SKM-1 treated with dmso at 0.1 percent for 144 hours (cell line): Measurements from ENCODE around the gene TFAP2A.
A peak's percentile ranks its signal among the peaks of the same experiment; 100 is the strongest.

Source experiments
- DNase-seq: peaks from one replicate; lab custom pipeline; 2025; ENCODE audit not compliant: unreplicated experiment; lab: John Stamatoyannopoulos, UW

The TFAP2A gene

GRCh38 chr6:10414756-10415616 lies at the start of gene TFAP2A:
Gene TFAP2A, minus strand, starts transcription at chr6:10415074. Its CDS starts 83 bp downstream, at chr6:10414991.
- no peak for DNase-seq

- DNase-seq: no peak
Observed at GRCh38 chr6:10463491-10464481, 48.9 kb upstream of the TFAP2A start.

GRCh38 chr6:10463040-10463439 lies 48.2 kb upstream of the TFAP2A start:
- DNase-seq: no peak

GRCh38 chr6:10461850-10462249 lies 47.0 kb upstream of the TFAP2A start:
- DNase-seq: no peak

- no peak for DNase-seq
Observed at GRCh38 chr6:10460096-10460495, 45.2 kb upstream of the TFAP2A start.

- no peak for DNase-seq
Observed at GRCh38 chr6:10458287-10458686, 43.4 kb upstream of the TFAP2A start.

- DNase-seq: no peak
Observed at GRCh38 chr6:10453596-10453995, 38.7 kb upstream of the TFAP2A start.

GRCh38 chr6:10451828-10452509 lies 37.1 kb upstream of the TFAP2A start:
- no peak for DNase-seq

- DNase-seq: no peak
Observed at GRCh38 chr6:10451394-10451793, 36.5 kb upstream of the TFAP2A start.

- DNase-seq: no peak
Observed at GRCh38 chr6:10449751-10450150, 34.9 kb upstream of the TFAP2A start.

GRCh38 chr6:10448096-10448495 lies 33.2 kb upstream of the TFAP2A start:
- no peak for DNase-seq

- no peak for DNase-seq
Observed at GRCh38 chr6:10446548-10446947, 31.7 kb upstream of the TFAP2A start.

- no peak for DNase-seq
Observed at GRCh38 chr6:10441655-10442009, 26.8 kb upstream of the TFAP2A start.

- no peak for DNase-seq
Observed at GRCh38 chr6:10441004-10441654, 26.3 kb upstream of the TFAP2A start.

- no peak for DNase-seq
Observed at GRCh38 chr6:10437891-10438290, 23.0 kb upstream of the TFAP2A start.

- DNase-seq: peak; percentile 72
Observed at GRCh38 chr6:10434235-10434634, 19.4 kb upstream of the TFAP2A start.

- no peak for DNase-seq
Observed at GRCh38 chr6:10433322-10433721, 18.4 kb upstream of the TFAP2A start.

- no peak for DNase-seq
Observed at GRCh38 chr6:10431423-10432164, 16.7 kb upstream of the TFAP2A start.

GRCh38 chr6:10429638-10430427 lies 15.0 kb upstream of the TFAP2A start:
- DNase-seq: peak; percentile 53
